ENCODE results near the gene ENPEP. TPM values are rescaled to one million over a fixed set of nuclear protein-coding genes. Genes with fewer than 3 reads are reported as not detected.
A peak's percentile ranks its signal among the peaks of the same experiment; 100 is the strongest.

The ENPEP gene
- total and polyA plus RNA-seq, 5 donors: 2.5 to 6.8 (median 3.1) TPM

- H3K9me3 ChIP-seq (ENCODE audit: control insufficient read depth, low read length): no peaks in the 10 kb centered on the region
- ATAC-seq (peak in 1 of 2 donors; percentile 91), DNase-seq (peak; percentile 16 to 64 (median 57))
- no peaks in the 10 kb centered on the region for H3K27me3 ChIP-seq (ENCODE audit: control insufficient read depth, insufficient read depth)
- no peak overlapping the region for H3K4me3 ChIP-seq (ENCODE audit: low read length)
- 20% methylated on average over 5 of the region's 5 CpGs for WGBS
- intact Hi-C loops (cut with DNase I): no loop called here
- no peaks in the 10 kb centered on the region for H3K4me1 ChIP-seq (ENCODE audit: control insufficient read depth, insufficient read depth, low read length)
- no peak overlapping the region for H3K27ac ChIP-seq (ENCODE audit: low read length)
These were observed 27.5 kb downstream of the ENPEP start for GRCh38 chr4:110503270-110504083.

- H3K4me1 ChIP-seq (ENCODE audit: control insufficient read depth, insufficient read depth, low read length): no peaks in the 10 kb centered on the region
- no peaks in the 10 kb centered on the region for H3K27me3 ChIP-seq (ENCODE audit: control insufficient read depth, insufficient read depth)
- no peaks in the 10 kb centered on the region for H3K9me3 ChIP-seq (ENCODE audit: control insufficient read depth, low read length)
- WGBS: 68% methylated on average over 2 of the region's 2 CpGs
- no peak overlapping the region for H3K27ac ChIP-seq (ENCODE audit: low read length)
- intact Hi-C loops (cut with DNase I): no loop called here
- ATAC-seq (no peak), DNase-seq (no peak)
- no peak overlapping the region for H3K4me3 ChIP-seq (ENCODE audit: low read length)
These were observed 28.1 kb downstream of the ENPEP start for GRCh38 chr4:110504084-110504435.

- no peak for DNase-seq
- intact Hi-C loops (cut with DNase I): no loop called here
- no peak for ATAC-seq
- Histone ChIP-seq H3K27me3 (ENCODE audit: control insufficient read depth, insufficient read depth) (no peaks in the 10 kb centered on the region), H3K4me3 (ENCODE audit: low read length) (no peak overlapping the region), H3K27ac (ENCODE audit: low read length) (no peak overlapping the region), H3K9me3 (ENCODE audit: control insufficient read depth, low read length) (no peaks in the 10 kb centered on the region), H3K4me1 (ENCODE audit: control insufficient read depth, insufficient read depth, low read length) (no peaks in the 10 kb centered on the region)
- 88% methylated on average over 2 of the region's 2 CpGs for WGBS
These were observed 29.5 kb downstream of the ENPEP start for GRCh38 chr4:110505440-110505839.

GRCh38 chr4:110508827-110509710, 33.1 kb downstream of the ENPEP start:
- intact Hi-C loops (cut with DNase I): no loop called here
- no peak overlapping the region for H3K27ac ChIP-seq (ENCODE audit: low read length)
- ATAC-seq: no peak

GRCh38 chr4:110510277-110510676, 34.3 kb downstream of the ENPEP start:
- no peaks in the 10 kb centered on the region for H3K4me1 ChIP-seq (ENCODE audit: control insufficient read depth, insufficient read depth, low read length)
- ATAC-seq (no peak), DNase-seq (no peak)
- no peaks in the 10 kb centered on the region for H3K9me3 ChIP-seq (ENCODE audit: control insufficient read depth, low read length)
- no peaks in the 10 kb centered on the region for H3K27me3 ChIP-seq (ENCODE audit: control insufficient read depth, insufficient read depth)
- no peak overlapping the region for H3K27ac ChIP-seq (ENCODE audit: low read length)
- H3K4me3 ChIP-seq (ENCODE audit: low read length): no peak overlapping the region
- WGBS: 85% methylated on average over 2 of the region's 2 CpGs
- intact Hi-C loops (cut with DNase I): loop anchor here (2.0 to 10.0 kb wide), 5 partner anchors 165 to 507 kb away; no protein-coding TSS in a partner anchor

More at GRCh38 chr4:110508827-110509710, 33.1 kb downstream of the ENPEP start:
- no peaks in the 10 kb centered on the region for H3K27me3 ChIP-seq (ENCODE audit: control insufficient read depth, insufficient read depth)
- H3K4me1 ChIP-seq (ENCODE audit: control insufficient read depth, insufficient read depth, low read length): no peaks in the 10 kb centered on the region
- H3K4me3 ChIP-seq (ENCODE audit: low read length): no peak overlapping the region
- WGBS: 71% methylated on average over 4 of the region's 4 CpGs
- no peaks in the 10 kb centered on the region for H3K9me3 ChIP-seq (ENCODE audit: control insufficient read depth, low read length)
- DNase-seq: no peak

GRCh38 chr4:110510955-110511544, 35.1 kb downstream of the ENPEP start:
- WGBS: 35% methylated on average over 4 of the region's 4 CpGs
- intact Hi-C loops (cut with DNase I): loop anchor here (2.0 to 10.0 kb wide), 5 partner anchors 166 to 508 kb away; no protein-coding TSS in a partner anchor
- no peaks in the 10 kb centered on the region for H3K4me1 ChIP-seq (ENCODE audit: control insufficient read depth, insufficient read depth, low read length)
- ATAC-seq (peak; percentile 51 to 59), DNase-seq (no peak)
- no peaks in the 10 kb centered on the region for H3K27me3 ChIP-seq (ENCODE audit: control insufficient read depth, insufficient read depth)
- H3K9me3 ChIP-seq (ENCODE audit: control insufficient read depth, low read length): no peaks in the 10 kb centered on the region
- no peak overlapping the region for H3K4me3 ChIP-seq (ENCODE audit: low read length)
- H3K27ac ChIP-seq (ENCODE audit: low read length): no peak overlapping the region

GRCh38 chr4:110512901-110513300, 36.9 kb downstream of the ENPEP start:
- no peak for ATAC-seq
- no peak for DNase-seq
- Histone ChIP-seq H3K4me3 (ENCODE audit: low read length) (no peak overlapping the region), H3K4me1 (ENCODE audit: control insufficient read depth, insufficient read depth, low read length) (no peaks in the 10 kb centered on the region), H3K27ac (ENCODE audit: low read length) (no peak overlapping the region), H3K9me3 (ENCODE audit: control insufficient read depth, low read length) (no peaks in the 10 kb centered on the region), H3K27me3 (ENCODE audit: control insufficient read depth, insufficient read depth) (no peaks in the 10 kb centered on the region)
- intact Hi-C loops (cut with DNase I): loop anchor here (5.0 to 10.0 kb wide), 4 partner anchors 168 to 508 kb away; no protein-coding TSS in a partner anchor
- WGBS: 44% methylated on average over 3 of the region's 3 CpGs

- H3K27me3 ChIP-seq (ENCODE audit: control insufficient read depth, insufficient read depth): no peaks in the 10 kb centered on the region
- H3K9me3 ChIP-seq (ENCODE audit: control insufficient read depth, low read length): no peaks in the 10 kb centered on the region
- ATAC-seq (no peak), DNase-seq (no peak)
- H3K4me3 ChIP-seq (ENCODE audit: low read length): no peak overlapping the region
- intact Hi-C loops (cut with DNase I): loop anchor here (2.0 to 10.0 kb wide), 6 partner anchors 170 to 518 kb away; no protein-coding TSS in a partner anchor
- no peaks in the 10 kb centered on the region for H3K4me1 ChIP-seq (ENCODE audit: control insufficient read depth, insufficient read depth, low read length)
- no peak overlapping the region for H3K27ac ChIP-seq (ENCODE audit: low read length)
These were observed 39.0 kb downstream of the ENPEP start for GRCh38 chr4:110514889-110515479.

- WGBS: 55% methylated on average over 5 of the region's 5 CpGs
- intact Hi-C loops (cut with DNase I): loop anchor here (2.0 to 10.0 kb wide), 5 partner anchors 171 to 518 kb away; no protein-coding TSS in a partner anchor
- Histone ChIP-seq H3K4me3 (ENCODE audit: low read length) (peak overlapping the region; percentile 56), H3K9me3 (ENCODE audit: control insufficient read depth, low read length) (no peaks in the 10 kb centered on the region), H3K27me3 (ENCODE audit: control insufficient read depth, insufficient read depth) (no peaks in the 10 kb centered on the region), H3K27ac (ENCODE audit: low read length) (no peak overlapping the region), H3K4me1 (ENCODE audit: control insufficient read depth, insufficient read depth, low read length) (no peaks in the 10 kb centered on the region)
- DNase-seq (no peak), ATAC-seq (peak; percentile 29 to 74)
These were observed 39.7 kb downstream of the ENPEP start for GRCh38 chr4:110515676-110516075.

GRCh38 chr4:110516106-110516922, 40.4 kb downstream of the ENPEP start:
- no peaks in the 10 kb centered on the region for H3K27me3 ChIP-seq (ENCODE audit: control insufficient read depth, insufficient read depth)
- intact Hi-C loops (cut with DNase I): loop anchor here (5.0 to 10.0 kb wide), 4 partner anchors 172 to 519 kb away; no protein-coding TSS in a partner anchor
- no peaks in the 10 kb centered on the region for H3K9me3 ChIP-seq (ENCODE audit: control insufficient read depth, low read length)
- H3K4me1 ChIP-seq (ENCODE audit: control insufficient read depth, insufficient read depth, low read length): no peaks in the 10 kb centered on the region
- peak overlapping the region; percentile 56 for H3K4me3 ChIP-seq (ENCODE audit: low read length)
- H3K27ac ChIP-seq (ENCODE audit: low read length): no peak overlapping the region
- 23% methylated on average over 8 of the region's 8 CpGs for WGBS
- DNase-seq (peak; percentile 64 to 79 (median 65)), ATAC-seq (peak; percentile 88 to 96)
